Cortex of kidney (tissue), 1 donor: ENCODE data around the gene NR2F2.

Experiments
- DNase-seq: peaks from one replicate; lab custom pipeline; 2025; lab: John Stamatoyannopoulos, UW

The NR2F2 gene

GRCh38 chr15:96343113-96344059 is 12.9 kb downstream of the NR2F2 start:
- no peak for DNase-seq

GRCh38 chr15:96344060-96344705 is 13.7 kb downstream of the NR2F2 start:
- no peak for DNase-seq

GRCh38 chr15:96344706-96345559 is 14.4 kb downstream of the NR2F2 start:
- DNase-seq = no peak

GRCh38 chr15:96345560-96346399 is 15.3 kb downstream of the NR2F2 start:
- no peak for DNase-seq

- DNase-seq = no peak
These were observed 16.0 kb downstream of the NR2F2 start for GRCh38 chr15:96346409-96346970.

- DNase-seq = no peak
These were observed 16.9 kb downstream of the NR2F2 start for GRCh38 chr15:96347181-96348111.

GRCh38 chr15:96348112-96349027 is 17.9 kb downstream of the NR2F2 start:
- DNase-seq = no peak

GRCh38 chr15:96349034-96349856 is 18.7 kb downstream of the NR2F2 start:
- no peak for DNase-seq

- no peak for DNase-seq
These were observed 19.6 kb downstream of the NR2F2 start for GRCh38 chr15:96349857-96350720.

- no peak for DNase-seq
These were observed 20.6 kb downstream of the NR2F2 start for GRCh38 chr15:96350934-96351724.

GRCh38 chr15:96351761-96352603 is 21.5 kb downstream of the NR2F2 start:
- no peak for DNase-seq

- DNase-seq = no peak
These were observed 22.3 kb downstream of the NR2F2 start for GRCh38 chr15:96352604-96353405.

- no peak for DNase-seq
These were observed 23.0 kb downstream of the NR2F2 start for GRCh38 chr15:96353416-96353929.
